GM12878 (cell line): ENCODE data around the gene P2RX7. TPM values are rescaled to one million over a fixed set of nuclear protein-coding genes. Genes with fewer than 3 reads are reported as not detected.

Source experiments
- BCL11A ChIP-seq: IDR thresholded peaks from 2 replicates; pipeline ENCODE4 v1.6.1; 2011; ENCODE audit warnings: low read depth, low read length
- BMI1 ChIP-seq: fragments of 450-650 bp; IDR thresholded peaks from 2 replicates; pipeline ENCODE4 v1.6.1; 2016; ENCODE audit warnings: mild to moderate bottlenecking, moderate library complexity, borderline replicate concordance
- CHD1 ChIP-seq: IDR thresholded peaks from 2 replicates; pipeline ENCODE4 v1.6.1; 2012; ENCODE audit warnings: low read depth, low read length, improper control_type of control experiment
- DPF2 ChIP-seq: fragments of 450-650 bp; IDR thresholded peaks from 2 replicates; pipeline ENCODE4 v1.6.1; 2017; ENCODE audit warnings: mild to moderate bottlenecking
- IKZF2 ChIP-seq, 2 experiments: fragments of 450-650 bp; IDR thresholded peaks; 2 replicates each; pipeline ENCODE4 v1.6.1; 2017; ENCODE audit warnings: mild to moderate bottlenecking in 2 of 2, moderate library complexity in 2 of 2
- IRF4 ChIP-seq: IDR thresholded peaks from 2 replicates; pipeline ENCODE4 v1.6.1; 2011; ENCODE audit warnings: low read depth, low read length
- KAT2A ChIP-seq: conservative IDR thresholded peaks from 2 replicates; pipeline ENCODE4 v1.6.1; 2011; ENCODE audit warnings: low read depth, low read length; ENCODE audit not compliant: control insufficient read depth
- NR2C1 ChIP-seq: fragments of 450-650 bp; IDR thresholded peaks from 2 replicates; pipeline ENCODE4 v1.6.1; 2017; ENCODE audit warnings: antibody characterized with exemption, mild to moderate bottlenecking, moderate library complexity
- PML ChIP-seq: IDR thresholded peaks from 2 replicates; pipeline ENCODE4 v1.6.1; 2012; ENCODE audit warnings: low read length, inconsistent platforms
- POU2F2 ChIP-seq: IDR thresholded peaks from 3 replicates; pipeline ENCODE4 v1.6.1; 2011; ENCODE audit warnings: low read depth, mild to moderate bottlenecking, low read length, borderline replicate concordance
- SIX5 ChIP-seq: IDR thresholded peaks from 2 replicates; pipeline ENCODE4 v1.6.1; 2011; ENCODE audit warnings: mild to moderate bottlenecking, low read depth, low read length, moderate library complexity; ENCODE audit not compliant: severe bottlenecking
- SMAD5 ChIP-seq: IDR thresholded peaks from 2 replicates; pipeline ENCODE4 v1.6.1; 2016; ENCODE audit warnings: antibody characterized with exemption, low read depth
- TBL1XR1 ChIP-seq: IDR thresholded peaks from 2 replicates; pipeline ENCODE4 v1.6.1; 2012; ENCODE audit warnings: low read depth, low read length, improper control_type of control experiment
- ZBED1 ChIP-seq: IDR thresholded peaks from 2 replicates; pipeline ENCODE4 v1.6.1; 2016; ENCODE audit warnings: borderline replicate concordance
- ZNF24 ChIP-seq: fragments of 450-650 bp; IDR thresholded peaks from 2 replicates; pipeline ENCODE4 v1.6.1; 2017; ENCODE audit warnings: antibody characterized with exemption, mild to moderate bottlenecking
- polyA plus RNA-seq, 11 experiments: library from polyadenylated mRNA; depleted of rRNA in 4 of 11; unstranded in 6 of 11; stranded (reverse) in 5 of 11; fragments of >200 nt; fragmentation: Nextera tagmentation in 4 of 11; fragmentation: Illumina TruSeq in 1 of 11; extraction: Ambion mirVana in 4 of 11; extraction: Trizol in 1 of 11; gene quantifications; 1 replicate in 1 of 11; 2 replicates in 10 of 11; pipeline versions ENCODE4 v1.2.1 to v1.2.3, GENCODE V29; 2011 to 2016; ENCODE audit warnings: inconsistent platforms in 2 of 11, missing spikeins in 2 of 11, low read depth in 1 of 11
- total RNA-seq, 4 experiments: library from RNA; depleted of rRNA in 3 of 4; stranded (reverse); fragments of >200 nt in 3 of 4; fragmentation: Illumina TruSeq in 1 of 4; extraction: Trizol in 1 of 4; gene quantifications; 2 replicates each; pipeline versions ENCODE4 v1.2.1 to v1.2.3, GENCODE V29; 2013 to 2021
- TF ChIP-seq, protein P1 (sequence below): fragments of 450-650 bp; IDR thresholded peaks from 2 replicates; pipeline ENCODE4 v1.6.1; 2017; ENCODE audit warnings: low read depth, mild to moderate bottlenecking, moderate library complexity
- TF ChIP-seq, protein P2 (sequence below): IDR thresholded peaks from 2 replicates; pipeline ENCODE4 v1.6.1; 2012; ENCODE audit warnings: improper control_type of control experiment, low read depth, low read length; ENCODE audit not compliant: insufficient replicate concordance
- TF ChIP-seq, protein P3 (sequence below): fragments of 450-650 bp; IDR thresholded peaks from 2 replicates; pipeline ENCODE4 v1.6.1; 2016; ENCODE audit warnings: mild to moderate bottlenecking
- TF ChIP-seq, protein P4 (sequence below): fragments of 450-650 bp; formaldehyde crosslinking; IDR thresholded peaks from 2 replicates; pipeline ENCODE4 v1.5.0; 2022; ENCODE audit warnings: mild to moderate bottlenecking, missing genetic modification characterization

P2RX7 gene
- total and polyA plus RNA-seq, 10 of the 15 experiments (the other 5 are each of a cell fraction or from before 2014, with no cell fraction given) = 0.74 to 2.6 (median 1.5) TPM

DNA sequence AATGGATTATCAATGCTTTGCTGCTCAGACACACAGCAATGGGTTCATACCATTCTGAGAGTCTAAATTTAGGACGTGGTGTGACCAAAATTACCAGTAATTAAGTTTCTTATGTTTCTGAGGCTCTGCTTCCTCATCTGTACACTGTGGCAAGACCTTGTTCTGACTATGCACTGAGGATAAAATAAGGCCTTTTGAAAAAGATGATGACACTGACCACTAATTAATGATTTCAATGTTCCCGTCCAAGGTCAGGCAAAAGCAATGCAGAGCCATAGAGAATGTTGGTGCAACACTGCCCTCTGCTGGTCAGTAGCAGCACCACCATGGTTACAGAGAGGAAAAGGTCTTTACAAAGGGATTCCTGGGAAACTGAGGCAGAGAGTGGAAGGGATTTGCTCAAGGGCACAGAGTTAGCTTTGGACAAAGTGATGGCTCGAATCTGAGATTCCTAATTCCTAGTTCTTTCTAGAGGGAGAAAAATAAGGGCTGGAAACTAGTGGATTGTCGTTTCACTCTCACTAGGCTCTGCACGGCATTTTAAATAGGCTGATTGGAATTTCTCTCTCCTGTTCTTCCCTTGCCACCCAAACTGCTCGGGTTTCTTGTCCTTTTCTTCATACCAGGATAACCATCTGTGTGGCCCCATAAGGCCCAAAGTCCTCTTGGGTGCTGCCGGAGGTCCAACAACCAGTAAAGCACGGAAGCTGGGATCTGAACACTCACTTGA lies 22.3 kb upstream of the P2RX7 start (continued):
- TF ChIP-seq, protein P1, sequence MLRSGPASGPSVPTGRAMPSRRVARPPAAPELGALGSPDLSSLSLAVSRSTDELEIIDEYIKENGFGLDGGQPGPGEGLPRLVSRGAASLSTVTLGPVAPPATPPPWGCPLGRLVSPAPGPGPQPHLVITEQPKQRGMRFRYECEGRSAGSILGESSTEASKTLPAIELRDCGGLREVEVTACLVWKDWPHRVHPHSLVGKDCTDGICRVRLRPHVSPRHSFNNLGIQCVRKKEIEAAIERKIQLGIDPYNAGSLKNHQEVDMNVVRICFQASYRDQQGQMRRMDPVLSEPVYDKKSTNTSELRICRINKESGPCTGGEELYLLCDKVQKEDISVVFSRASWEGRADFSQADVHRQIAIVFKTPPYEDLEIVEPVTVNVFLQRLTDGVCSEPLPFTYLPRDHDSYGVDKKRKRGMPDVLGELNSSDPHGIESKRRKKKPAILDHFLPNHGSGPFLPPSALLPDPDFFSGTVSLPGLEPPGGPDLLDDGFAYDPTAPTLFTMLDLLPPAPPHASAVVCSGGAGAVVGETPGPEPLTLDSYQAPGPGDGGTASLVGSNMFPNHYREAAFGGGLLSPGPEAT = peak; percentile 70; the same call in 1 of the 2 replicates
- TF ChIP-seq IKZF2 (IDR thresholded peaks at IDR 0.05) (peak; percentile 66 to 78; a peak in 3 of 4 replicates), BCL11A (peak; percentile 77; the same call in 1 of the 2 replicates), KAT2A (no peak), TBL1XR1 (no peak; the same call in 1 of the 2 replicates), SIX5 (no peak), POU2F2 (no peak; the same call in 2 of the 3 replicates), PML (no peak), DPF2 (peak; percentile 62), ZNF24 (peak; percentile 79), SMAD5 (no peak), IRF4 (peak; percentile 52; the same call in 1 of the 2 replicates), CHD1 (no peak), ZBED1 (no peak), NR2C1 (no peak), BMI1 (no peak; the same call in 1 of the 2 replicates)
- TF ChIP-seq, protein P2, sequence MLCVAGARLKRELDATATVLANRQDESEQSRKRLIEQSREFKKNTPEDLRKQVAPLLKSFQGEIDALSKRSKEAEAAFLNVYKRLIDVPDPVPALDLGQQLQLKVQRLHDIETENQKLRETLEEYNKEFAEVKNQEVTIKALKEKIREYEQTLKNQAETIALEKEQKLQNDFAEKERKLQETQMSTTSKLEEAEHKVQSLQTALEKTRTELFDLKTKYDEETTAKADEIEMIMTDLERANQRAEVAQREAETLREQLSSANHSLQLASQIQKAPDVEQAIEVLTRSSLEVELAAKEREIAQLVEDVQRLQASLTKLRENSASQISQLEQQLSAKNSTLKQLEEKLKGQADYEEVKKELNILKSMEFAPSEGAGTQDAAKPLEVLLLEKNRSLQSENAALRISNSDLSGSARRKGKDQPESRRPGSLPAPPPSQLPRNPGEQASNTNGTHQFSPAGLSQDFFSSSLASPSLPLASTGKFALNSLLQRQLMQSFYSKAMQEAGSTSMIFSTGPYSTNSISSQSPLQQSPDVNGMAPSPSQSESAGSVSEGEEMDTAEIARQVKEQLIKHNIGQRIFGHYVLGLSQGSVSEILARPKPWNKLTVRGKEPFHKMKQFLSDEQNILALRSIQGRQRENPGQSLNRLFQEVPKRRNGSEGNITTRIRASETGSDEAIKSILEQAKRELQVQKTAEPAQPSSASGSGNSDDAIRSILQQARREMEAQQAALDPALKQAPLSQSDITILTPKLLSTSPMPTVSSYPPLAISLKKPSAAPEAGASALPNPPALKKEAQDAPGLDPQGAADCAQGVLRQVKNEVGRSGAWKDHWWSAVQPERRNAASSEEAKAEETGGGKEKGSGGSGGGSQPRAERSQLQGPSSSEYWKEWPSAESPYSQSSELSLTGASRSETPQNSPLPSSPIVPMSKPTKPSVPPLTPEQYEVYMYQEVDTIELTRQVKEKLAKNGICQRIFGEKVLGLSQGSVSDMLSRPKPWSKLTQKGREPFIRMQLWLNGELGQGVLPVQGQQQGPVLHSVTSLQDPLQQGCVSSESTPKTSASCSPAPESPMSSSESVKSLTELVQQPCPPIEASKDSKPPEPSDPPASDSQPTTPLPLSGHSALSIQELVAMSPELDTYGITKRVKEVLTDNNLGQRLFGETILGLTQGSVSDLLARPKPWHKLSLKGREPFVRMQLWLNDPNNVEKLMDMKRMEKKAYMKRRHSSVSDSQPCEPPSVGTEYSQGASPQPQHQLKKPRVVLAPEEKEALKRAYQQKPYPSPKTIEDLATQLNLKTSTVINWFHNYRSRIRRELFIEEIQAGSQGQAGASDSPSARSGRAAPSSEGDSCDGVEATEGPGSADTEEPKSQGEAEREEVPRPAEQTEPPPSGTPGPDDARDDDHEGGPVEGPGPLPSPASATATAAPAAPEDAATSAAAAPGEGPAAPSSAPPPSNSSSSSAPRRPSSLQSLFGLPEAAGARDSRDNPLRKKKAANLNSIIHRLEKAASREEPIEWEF = peak; percentile 89
- TF ChIP-seq, protein P3, sequence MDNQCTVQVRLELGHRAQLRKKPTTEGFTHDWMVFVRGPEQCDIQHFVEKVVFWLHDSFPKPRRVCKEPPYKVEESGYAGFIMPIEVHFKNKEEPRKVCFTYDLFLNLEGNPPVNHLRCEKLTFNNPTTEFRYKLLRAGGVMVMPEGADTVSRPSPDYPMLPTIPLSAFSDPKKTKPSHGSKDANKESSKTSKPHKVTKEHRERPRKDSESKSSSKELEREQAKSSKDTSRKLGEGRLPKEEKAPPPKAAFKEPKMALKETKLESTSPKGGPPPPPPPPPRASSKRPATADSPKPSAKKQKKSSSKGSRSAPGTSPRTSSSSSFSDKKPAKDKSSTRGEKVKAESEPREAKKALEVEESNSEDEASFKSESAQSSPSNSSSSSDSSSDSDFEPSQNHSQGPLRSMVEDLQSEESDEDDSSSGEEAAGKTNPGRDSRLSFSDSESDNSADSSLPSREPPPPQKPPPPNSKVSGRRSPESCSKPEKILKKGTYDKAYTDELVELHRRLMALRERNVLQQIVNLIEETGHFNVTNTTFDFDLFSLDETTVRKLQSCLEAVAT = peak; percentile 71; the same call in 1 of the 2 replicates
- TF ChIP-seq, protein P4, sequence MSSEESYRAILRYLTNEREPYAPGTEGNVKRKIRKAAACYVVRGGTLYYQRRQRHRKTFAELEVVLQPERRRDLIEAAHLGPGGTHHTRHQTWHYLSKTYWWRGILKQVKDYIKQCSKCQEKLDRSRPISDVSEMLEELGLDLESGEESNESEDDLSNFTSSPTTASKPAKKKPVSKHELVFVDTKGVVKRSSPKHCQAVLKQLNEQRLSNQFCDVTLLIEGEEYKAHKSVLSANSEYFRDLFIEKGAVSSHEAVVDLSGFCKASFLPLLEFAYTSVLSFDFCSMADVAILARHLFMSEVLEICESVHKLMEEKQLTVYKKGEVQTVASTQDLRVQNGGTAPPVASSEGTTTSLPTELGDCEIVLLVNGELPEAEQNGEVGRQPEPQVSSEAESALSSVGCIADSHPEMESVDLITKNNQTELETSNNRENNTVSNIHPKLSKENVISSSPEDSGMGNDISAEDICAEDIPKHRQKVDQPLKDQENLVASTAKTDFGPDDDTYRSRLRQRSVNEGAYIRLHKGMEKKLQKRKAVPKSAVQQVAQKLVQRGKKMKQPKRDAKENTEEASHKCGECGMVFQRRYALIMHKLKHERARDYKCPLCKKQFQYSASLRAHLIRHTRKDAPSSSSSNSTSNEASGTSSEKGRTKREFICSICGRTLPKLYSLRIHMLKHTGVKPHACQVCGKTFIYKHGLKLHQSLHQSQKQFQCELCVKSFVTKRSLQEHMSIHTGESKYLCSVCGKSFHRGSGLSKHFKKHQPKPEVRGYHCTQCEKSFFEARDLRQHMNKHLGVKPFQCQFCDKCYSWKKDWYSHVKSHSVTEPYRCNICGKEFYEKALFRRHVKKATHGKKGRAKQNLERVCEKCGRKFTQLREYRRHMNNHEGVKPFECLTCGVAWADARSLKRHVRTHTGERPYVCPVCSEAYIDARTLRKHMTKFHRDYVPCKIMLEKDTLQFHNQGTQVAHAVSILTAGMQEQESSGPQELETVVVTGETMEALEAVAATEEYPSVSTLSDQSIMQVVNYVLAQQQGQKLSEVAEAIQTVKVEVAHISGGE (CRISPR knock-in tag) = no peak
